Upper lobe of right lung (tissue), 1 donor: ENCODE results near the gene TSPO. TPM values are rescaled to one million over a fixed set of nuclear protein-coding genes. Genes with fewer than 3 reads are reported as not detected.
"Not testable (repeated sequence)": the region's sequence is repeated elsewhere in the genome, so short reads cannot be mapped to it uniquely, and the experiment has no call there.

Experiments used
- ATAC-seq: fragments of 200-7000 bp; cut with Tn5 transposase; one replicate; pipeline ENCODE4 v1.9.1; 2020; ENCODE audit warnings: mild to moderate bottlenecking, moderate library complexity
- DNase-seq: peaks from one replicate; pipeline ENCODE4 v3.0.0-alpha.2; 2020
- H3K27ac ChIP-seq: fragments of 200-600 bp; one replicate; pipeline ENCODE4 v1.8.0; 2022
- H3K27me3 ChIP-seq: fragments of 200-600 bp; one replicate; pipeline ENCODE4 v1.8.0; 2022; ENCODE audit warnings: mild to moderate bottlenecking
- H3K36me3 ChIP-seq: fragments of 200-600 bp; one replicate; pipeline ENCODE4 v1.8.0; 2022
- H3K4me1 ChIP-seq: fragments of 200-600 bp; one replicate; pipeline ENCODE4 v1.8.0; 2022
- H3K4me3 ChIP-seq: fragments of 200-600 bp; one replicate; pipeline ENCODE4 v1.8.0; 2022; ENCODE audit warnings: mild to moderate bottlenecking
- H3K9me3 ChIP-seq: fragments of 200-600 bp; one replicate; pipeline ENCODE4 v1.8.0; 2022
- intact Hi-C: fragments of 100-400 bp; cut with DNase I; formaldehyde crosslinking; loops from one replicate; pipeline ENCODE4 v1.11.0; 2022
- total RNA-seq: library from RNA; stranded (reverse); fragmentation: NEBNext Ultra II Directional; extraction: Animal tissue kit (Norgen Biotek cat#: 25700); gene quantifications from one replicate; pipeline ENCODE4 v1.2.1, GENCODE V29; 2021
- TF ChIP-seq, protein P1 (sequence below): fragments of 200-600 bp; IDR thresholded peaks from one replicate; pipeline ENCODE4 v1.8.0; 2022; ENCODE audit warnings: antibody characterized with exemption
- donor health status: DM: no; HTN: yes; CAD: no; lungs with severe emphysema.

TSPO gene
- total RNA-seq, 1 donor from 2014 or later, result 185 TPM

DNA sequence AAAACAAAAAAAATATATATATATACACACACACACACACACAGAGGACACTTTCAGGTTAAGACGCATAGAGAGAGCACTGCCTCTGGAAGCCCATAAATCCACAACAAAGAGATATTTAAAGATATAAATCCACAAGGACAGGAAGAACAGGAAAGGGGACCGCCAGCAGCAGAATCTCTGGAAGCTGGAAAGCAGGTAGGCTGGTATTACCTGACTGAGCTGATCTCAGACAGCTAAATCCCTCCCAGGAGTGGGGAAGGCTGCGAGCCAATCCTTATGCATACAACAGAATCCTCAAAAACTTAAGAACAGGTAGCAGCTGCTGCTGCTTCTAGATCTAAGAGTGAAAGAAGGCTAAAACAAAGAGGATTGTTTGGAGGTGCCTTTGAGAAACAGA, 6.4 kb upstream of the TSPO start:
- no peaks in the 10 kb centered on the region for H3K27me3 ChIP-seq
- H3K36me3 ChIP-seq, result peaks cover 7% of the 10 kb centered on the region
- peaks cover 12% of the 10 kb centered on the region for H3K4me1 ChIP-seq
- TF ChIP-seq, protein P1, sequence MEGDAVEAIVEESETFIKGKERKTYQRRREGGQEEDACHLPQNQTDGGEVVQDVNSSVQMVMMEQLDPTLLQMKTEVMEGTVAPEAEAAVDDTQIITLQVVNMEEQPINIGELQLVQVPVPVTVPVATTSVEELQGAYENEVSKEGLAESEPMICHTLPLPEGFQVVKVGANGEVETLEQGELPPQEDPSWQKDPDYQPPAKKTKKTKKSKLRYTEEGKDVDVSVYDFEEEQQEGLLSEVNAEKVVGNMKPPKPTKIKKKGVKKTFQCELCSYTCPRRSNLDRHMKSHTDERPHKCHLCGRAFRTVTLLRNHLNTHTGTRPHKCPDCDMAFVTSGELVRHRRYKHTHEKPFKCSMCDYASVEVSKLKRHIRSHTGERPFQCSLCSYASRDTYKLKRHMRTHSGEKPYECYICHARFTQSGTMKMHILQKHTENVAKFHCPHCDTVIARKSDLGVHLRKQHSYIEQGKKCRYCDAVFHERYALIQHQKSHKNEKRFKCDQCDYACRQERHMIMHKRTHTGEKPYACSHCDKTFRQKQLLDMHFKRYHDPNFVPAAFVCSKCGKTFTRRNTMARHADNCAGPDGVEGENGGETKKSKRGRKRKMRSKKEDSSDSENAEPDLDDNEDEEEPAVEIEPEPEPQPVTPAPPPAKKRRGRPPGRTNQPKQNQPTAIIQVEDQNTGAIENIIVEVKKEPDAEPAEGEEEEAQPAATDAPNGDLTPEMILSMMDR, result no peak
- H3K4me3 ChIP-seq, result no peak overlapping the region
- DNase-seq (no peak), ATAC-seq (no peak)
- H3K9me3 ChIP-seq, result no peaks in the 10 kb centered on the region
- intact Hi-C loops, result no loop called here
- H3K27ac ChIP-seq, result no peak overlapping the region

DNA sequence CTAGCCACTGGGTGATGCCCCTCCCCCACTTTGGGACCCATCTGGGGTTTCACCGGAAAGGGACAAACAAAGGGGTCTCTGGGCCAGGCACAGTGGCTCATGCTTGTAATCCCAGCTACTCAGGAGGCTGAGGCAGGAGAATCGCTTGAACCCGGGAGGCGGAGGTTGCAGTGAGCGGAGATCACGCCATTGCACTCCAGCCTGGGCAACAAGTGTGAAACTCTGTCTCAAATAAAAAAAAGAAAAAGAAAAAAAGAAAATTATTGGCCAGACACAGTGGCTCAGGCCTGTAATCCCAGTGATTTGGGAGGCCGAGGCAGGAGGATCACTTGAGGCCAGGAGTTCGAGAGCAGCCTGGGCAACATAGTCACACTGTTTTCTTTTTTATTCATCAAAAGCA, 6.0 kb upstream of the TSPO start:
- H3K36me3 ChIP-seq, intact Hi-C loops, H3K27ac ChIP-seq, H3K9me3 ChIP-seq, DNase-seq, H3K4me3 ChIP-seq, ATAC-seq, H3K27me3 ChIP-seq: not testable (repeated sequence)
- H3K4me1 ChIP-seq, result peaks cover 12% of the 10 kb centered on the region

DNA sequence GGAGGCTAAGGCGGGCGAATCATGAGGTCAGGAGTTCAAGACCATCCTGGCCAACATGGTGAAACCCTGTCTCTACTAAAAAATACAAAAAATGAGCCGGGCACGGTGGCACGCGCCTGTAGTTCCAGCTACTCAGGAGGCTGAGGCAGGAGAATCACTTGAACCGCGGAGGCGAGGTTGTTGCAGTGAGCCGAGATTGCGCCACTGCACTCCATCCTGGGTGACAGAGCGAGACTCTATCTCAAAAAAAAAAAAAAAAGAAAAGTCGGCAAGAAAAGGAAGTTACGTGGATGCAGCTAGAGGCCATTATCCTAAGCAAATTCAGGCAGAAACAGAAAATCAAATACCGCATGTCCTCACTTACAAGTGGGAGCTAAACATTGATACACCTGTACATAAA, 5.0 kb upstream of the TSPO start:
- not testable (repeated sequence) for ATAC-seq

DNA sequence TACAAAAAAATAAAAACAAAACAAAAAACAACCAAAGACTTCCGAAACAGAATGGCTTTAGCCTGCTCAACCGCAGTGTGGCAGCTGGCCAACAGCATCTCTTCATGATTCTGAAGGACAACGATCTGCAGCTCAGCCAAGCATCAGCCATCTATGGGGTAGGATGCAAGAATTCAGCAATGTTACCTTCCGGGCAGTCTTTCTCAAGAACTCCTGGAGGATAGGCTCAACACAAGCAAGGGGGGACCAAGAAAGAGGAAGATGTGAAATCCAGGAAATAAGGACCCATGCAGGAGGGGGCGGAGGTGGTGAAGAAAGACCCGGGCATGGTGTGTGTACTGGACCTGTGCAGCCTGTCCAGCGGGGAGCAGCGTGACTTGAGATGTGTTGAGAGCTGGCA, 3.5 kb upstream of the TSPO start:
- TF ChIP-seq, protein P1, result no peak
- Histone ChIP-seq H3K27ac (no peak overlapping the region), H3K4me1 (peaks cover 14% of the 10 kb centered on the region), H3K36me3 (no peaks in the 10 kb centered on the region), H3K4me3 (no peak overlapping the region), H3K9me3 (no peaks in the 10 kb centered on the region), H3K27me3 (no peaks in the 10 kb centered on the region)
- DNase-seq, result peak; percentile 76
- ATAC-seq, result peak; percentile 4
- intact Hi-C loops, result no loop called here

More for the DNA sequence above, 5.0 kb upstream of the TSPO start:
- H3K27me3 ChIP-seq, H3K36me3 ChIP-seq, intact Hi-C loops, H3K27ac ChIP-seq, H3K9me3 ChIP-seq, DNase-seq, H3K4me3 ChIP-seq: not testable (repeated sequence)
- H3K4me1 ChIP-seq, result peaks cover 18% of the 10 kb centered on the region

DNA sequence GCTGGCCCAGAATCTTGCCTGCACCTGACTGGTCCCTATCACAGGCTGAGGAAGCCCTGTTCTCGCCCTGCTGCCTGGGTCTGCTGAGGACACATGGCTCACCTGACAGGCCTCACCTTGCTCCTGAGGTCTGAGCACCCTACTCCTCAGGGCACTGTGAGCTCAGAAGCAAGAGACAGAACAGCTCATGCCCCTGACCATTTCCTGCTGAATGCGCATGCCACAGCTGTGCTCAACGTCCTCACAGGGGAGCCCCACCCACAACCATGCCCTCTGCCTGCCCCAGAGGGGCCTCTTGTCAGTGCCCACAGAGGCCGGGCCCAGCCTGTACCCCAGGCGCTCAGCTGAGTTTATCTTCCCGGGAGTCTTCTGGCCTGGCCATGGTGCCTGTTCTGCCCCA, 2.8 kb upstream of the TSPO start:
- Histone ChIP-seq H3K27me3 (no peaks in the 10 kb centered on the region), H3K4me3 (no peak overlapping the region), H3K4me1 (peaks cover 13% of the 10 kb centered on the region), H3K36me3 (no peaks in the 10 kb centered on the region), H3K27ac (no peak overlapping the region), H3K9me3 (no peaks in the 10 kb centered on the region)
- ATAC-seq, result no peak
- no peak for DNase-seq
- intact Hi-C loops, result no loop called here
- TF ChIP-seq, protein P1, result no peak

DNA sequence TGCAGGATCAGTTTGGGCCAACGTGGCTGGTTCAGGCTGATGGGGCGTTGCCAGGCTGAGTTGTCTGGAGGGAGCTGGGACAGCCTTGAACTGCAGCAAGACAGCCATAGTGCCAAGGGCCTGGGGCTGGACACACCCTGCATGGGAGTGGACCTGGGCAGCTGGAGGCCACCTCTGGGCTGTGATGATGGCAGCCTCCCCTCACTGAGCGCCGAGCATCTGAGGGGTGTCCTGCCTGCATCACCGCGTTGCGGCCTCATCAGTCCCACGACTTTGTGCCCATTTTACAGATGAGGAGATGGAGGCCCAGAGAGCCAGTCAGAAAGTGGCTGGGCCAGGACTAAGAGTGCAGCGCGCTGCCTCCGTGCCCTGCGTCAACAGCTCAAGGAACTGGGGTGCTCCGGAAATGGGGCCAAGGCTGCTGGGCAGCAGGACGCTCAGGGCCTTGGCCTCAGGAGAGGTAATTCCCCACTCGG, 590 bp upstream of the TSPO start:
- H3K27ac ChIP-seq, result peak overlapping the region; percentile 90
- no peaks in the 10 kb centered on the region for H3K36me3 ChIP-seq
- H3K9me3 ChIP-seq, result no peaks in the 10 kb centered on the region
- peaks cover 11% of the 10 kb centered on the region for H3K4me1 ChIP-seq
- intact Hi-C loops, result no loop called here
- TF ChIP-seq, protein P1, result no peak
- H3K4me3 ChIP-seq, result peak overlapping the region; percentile 96
- no peaks in the 10 kb centered on the region for H3K27me3 ChIP-seq
- DNase-seq, result no peak
- no peak for ATAC-seq

DNA sequence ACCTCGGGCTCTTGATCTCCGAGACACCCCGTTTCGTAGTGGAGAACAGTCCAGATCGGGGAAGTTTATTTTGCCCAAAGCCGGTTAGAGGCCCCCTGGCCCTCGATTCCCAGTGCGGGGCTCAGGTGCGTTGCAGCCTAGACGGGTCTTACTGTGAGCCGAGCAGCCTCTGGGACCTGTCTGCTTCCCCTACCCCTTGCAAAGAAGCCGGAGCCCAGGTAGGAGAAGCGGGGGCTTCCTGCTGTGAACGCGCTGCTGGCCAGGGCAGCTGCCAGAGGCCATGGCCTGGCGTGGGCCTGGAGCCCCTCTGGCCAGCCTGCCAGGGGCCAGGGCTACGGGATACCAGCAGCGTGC, 621 bp downstream of the TSPO start:
- Histone ChIP-seq H3K4me3 (peak overlapping the region; percentile 96), H3K36me3 (no peaks in the 10 kb centered on the region), H3K27me3 (no peaks in the 10 kb centered on the region), H3K27ac (peak overlapping the region; percentile 90), H3K9me3 (no peaks in the 10 kb centered on the region), H3K4me1 (peaks cover 11% of the 10 kb centered on the region)
- ATAC-seq, result no peak
- DNase-seq, result no peak
- TF ChIP-seq, protein P1, result no peak
- intact Hi-C loops, result no loop called here
